Mesodermal cell (in vitro differentiated cells): ENCODE data around the gene TMEM89.

Experiments
- H3K27ac ChIP-seq: 2 replicates; pipeline ENCODE4 v1.7.0; 2013; ENCODE audit warnings: mild to moderate bottlenecking, low read depth, low read length, moderate library complexity; ENCODE audit not compliant: severe bottlenecking
- H3K36me3 ChIP-seq: 2 replicates; pipeline ENCODE4 v1.7.1; 2013; ENCODE audit warnings: mild to moderate bottlenecking, low read length, moderate library complexity; ENCODE audit not compliant: control insufficient read depth, insufficient read depth
- H3K4me1 ChIP-seq: one replicate; pipeline ENCODE4 v1.7.1; 2013; ENCODE audit warnings: mild to moderate bottlenecking, low read length; ENCODE audit not compliant: insufficient read depth, control insufficient read depth, poor library complexity, severe bottlenecking
- H3K4me3 ChIP-seq: 2 replicates; pipeline ENCODE4 v1.7.0; 2013; ENCODE audit warnings: low read length, control low read depth, mild to moderate bottlenecking; ENCODE audit not compliant: insufficient read depth, poor library complexity, severe bottlenecking; ENCODE audit errors: extremely low read depth
- H3K9me3 ChIP-seq: 2 replicates; pipeline ENCODE4 v1.7.1; 2013; ENCODE audit warnings: mild to moderate bottlenecking, low read length, moderate library complexity; ENCODE audit not compliant: control insufficient read depth
- WGBS, 2 experiments: methylation state at CpG; one replicate each; pipeline ENCODE4 v1.1.5; 2013; ENCODE audit warnings: missing lambda C conversion rate in 2 of 2; ENCODE audit not compliant: insufficient coverage in 2 of 2; 5-methylcytosine and 5-hydroxymethylcytosine counted together

The TMEM89 gene

DNA sequence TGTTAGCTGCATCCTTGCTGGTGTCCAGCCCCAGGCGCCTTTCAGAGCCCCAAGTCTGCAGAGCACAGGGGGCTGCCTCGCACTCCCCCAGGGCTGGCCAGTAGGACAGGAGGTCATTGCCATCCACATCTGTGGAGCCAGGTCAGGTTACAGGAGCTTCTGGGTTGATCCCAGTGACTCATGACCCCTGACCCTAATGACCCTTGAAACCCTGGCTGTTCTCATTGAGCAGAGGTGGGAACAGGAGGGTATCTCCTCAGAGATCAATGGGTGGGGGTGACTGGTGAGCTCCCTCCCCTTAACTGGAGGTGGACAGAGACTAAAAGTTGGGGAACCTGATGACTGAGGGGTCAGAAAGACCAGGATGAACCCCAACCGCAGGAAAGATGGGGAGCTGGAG, 19.8 kb upstream of the TMEM89 start:
- no peak overlapping the region for H3K4me3 ChIP-seq
- H3K9me3 ChIP-seq = no peaks in the 10 kb centered on the region
- H3K4me1 ChIP-seq = peaks cover 13% of the 10 kb centered on the region
- peaks cover 53% of the 10 kb centered on the region for H3K36me3 ChIP-seq
- 92% methylated on average over 2 to 3 of the region's 3 CpGs for WGBS, 2 experiments
- H3K27ac ChIP-seq = no peak overlapping the region

GRCh38 chr3:48639944-48640606, 18.5 kb upstream of the TMEM89 start:
- 96 to 97% methylated on average over 35 to 36 of the region's 38 CpGs for WGBS, 2 experiments

DNA sequence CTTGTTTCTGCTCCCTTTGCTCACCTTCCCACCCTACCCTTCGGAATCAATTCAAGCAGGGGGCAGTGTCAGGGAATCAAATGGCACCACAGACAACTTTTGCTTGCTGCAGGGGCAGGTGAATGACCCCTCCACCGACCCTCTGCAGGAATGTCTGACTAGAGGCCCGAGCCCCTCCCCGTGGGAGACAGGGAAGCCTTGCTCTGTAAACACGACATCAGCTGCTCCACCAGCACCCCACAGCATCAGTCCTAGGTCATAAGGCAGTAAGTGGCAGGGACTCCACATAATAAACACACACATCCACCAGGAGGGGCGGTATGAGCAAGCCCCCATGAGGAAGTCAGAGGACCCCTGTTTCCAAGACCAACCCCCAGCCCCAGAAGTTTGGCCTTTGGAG, 15.7 kb upstream of the TMEM89 start:
- 81 to 88% methylated on average over 5 to 6 of the region's 6 CpGs for WGBS, 2 experiments
- Histone ChIP-seq H3K27ac (no peak overlapping the region), H3K4me3 (no peak overlapping the region), H3K9me3 (no peaks in the 10 kb centered on the region), H3K4me1 (peaks cover 23% of the 10 kb centered on the region), H3K36me3 (peaks cover 52% of the 10 kb centered on the region)

More at GRCh38 chr3:48639944-48640606, 18.5 kb upstream of the TMEM89 start:
- Histone ChIP-seq H3K4me1 (peaks cover 17% of the 10 kb centered on the region), H3K9me3 (no peaks in the 10 kb centered on the region), H3K36me3 (peaks cover 42% of the 10 kb centered on the region), H3K4me3 (no peak overlapping the region), H3K27ac (no peak overlapping the region)

GRCh38 chr3:48636149-48636655, 14.6 kb upstream of the TMEM89 start:
- WGBS, 2 experiments = 0 to 7% methylated on average over 2 to 7 of the region's 10 CpGs
- Histone ChIP-seq H3K4me1 (peaks cover 23% of the 10 kb centered on the region), H3K36me3 (peaks cover 59% of the 10 kb centered on the region), H3K27ac (peak overlapping the region; percentile 90), H3K4me3 (peak overlapping the region; percentile 95), H3K9me3 (no peaks in the 10 kb centered on the region)

DNA sequence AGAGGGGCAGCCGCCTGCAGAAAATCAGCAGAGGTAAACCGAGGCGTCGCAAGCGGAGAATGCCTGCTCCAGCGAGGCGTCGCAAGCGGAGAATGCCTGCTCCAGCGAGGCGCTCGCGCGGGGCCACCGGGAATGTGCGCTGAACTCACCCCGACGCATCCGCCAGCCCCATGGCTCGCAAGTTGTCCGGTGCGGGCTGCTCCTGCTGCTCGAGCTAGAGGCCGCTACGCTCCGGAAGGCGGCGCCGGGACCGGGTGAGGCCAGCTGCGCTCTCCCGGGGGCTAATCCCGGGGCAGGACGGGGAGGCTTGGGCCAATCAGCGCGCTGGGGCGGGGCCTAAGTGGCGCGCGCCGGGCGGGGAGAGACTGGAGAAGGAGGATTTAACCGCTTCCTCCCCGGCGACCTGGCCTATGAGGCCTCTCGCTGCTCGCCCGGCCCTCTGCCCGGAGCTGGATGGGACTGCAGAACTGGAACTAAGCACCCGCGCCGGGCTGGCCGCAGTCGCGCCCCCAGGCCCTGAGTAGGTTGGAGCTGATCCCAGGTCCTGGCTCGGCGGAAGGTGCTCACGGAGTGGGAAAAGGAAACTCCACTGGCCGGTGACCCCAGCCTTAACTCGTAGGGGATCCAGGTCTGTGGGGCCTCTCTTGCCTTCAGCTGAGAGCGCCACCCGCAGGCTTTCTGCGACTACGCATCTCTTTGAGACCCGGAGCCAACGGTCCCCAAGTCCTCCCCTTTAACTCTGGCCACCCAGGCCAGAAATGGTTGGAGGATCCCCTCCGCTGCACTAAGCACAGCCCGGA, 13.9 kb upstream of the TMEM89 start, which contains the start of gene SLC26A6:
Gene SLC26A6 (minus strand): TSS at position 240 of the 800 bp plus-strand sequence. CDS start 68 bp downstream, at position 172.
- 0% methylated on average over 53 to 62 of the region's 68 CpGs for WGBS, 2 experiments
- Histone ChIP-seq H3K4me1 (peaks cover 23% of the 10 kb centered on the region), H3K9me3 (no peaks in the 10 kb centered on the region), H3K27ac (peak within 1 kb of the TSS; percentile 90), H3K36me3 (peaks cover 62% of the 10 kb centered on the region), H3K4me3 (peak within 1 kb of the TSS; percentile 95)

DNA sequence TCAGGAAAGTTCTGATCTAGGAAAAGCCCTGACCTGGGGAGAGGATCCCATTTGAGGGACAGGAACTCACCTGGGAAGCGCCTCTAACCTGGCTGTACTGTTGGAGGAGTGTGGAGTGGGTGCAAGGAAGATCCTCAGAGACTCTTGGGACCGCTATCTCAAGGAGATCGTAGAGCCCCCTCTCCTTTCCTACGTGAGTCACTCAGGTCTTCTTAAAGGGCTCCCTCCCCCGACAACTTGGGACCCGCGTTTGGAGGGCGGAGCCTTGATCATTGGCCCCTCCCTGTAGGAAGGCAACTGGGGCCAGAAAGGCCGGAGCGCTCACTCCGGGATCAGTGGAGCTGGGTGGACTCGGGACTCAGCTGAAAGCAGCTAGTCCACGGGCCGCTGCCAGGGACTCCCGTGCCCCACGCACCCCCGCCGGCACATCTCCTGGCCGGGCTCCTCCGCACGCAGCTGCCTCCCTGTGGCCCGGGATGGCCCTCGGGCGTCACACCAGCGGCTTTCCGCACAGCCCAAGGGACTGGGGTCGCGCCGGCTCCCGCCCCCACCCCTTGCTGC, 13.2 kb upstream of the TMEM89 start:
- H3K9me3 ChIP-seq = no peaks in the 10 kb centered on the region
- 1% methylated on average over 23 to 27 of the region's 30 CpGs for WGBS, 2 experiments
- H3K4me1 ChIP-seq = peaks cover 23% of the 10 kb centered on the region
- peak overlapping the region; percentile 95 for H3K4me3 ChIP-seq
- H3K27ac ChIP-seq = peak overlapping the region; percentile 90
- peaks cover 62% of the 10 kb centered on the region for H3K36me3 ChIP-seq

- H3K27ac ChIP-seq = no peak overlapping the region
- H3K4me1 ChIP-seq = peaks cover 23% of the 10 kb centered on the region
- no peak overlapping the region for H3K4me3 ChIP-seq
- H3K9me3 ChIP-seq = no peaks in the 10 kb centered on the region
- H3K36me3 ChIP-seq = peaks cover 66% of the 10 kb centered on the region
- 100% methylated on average over 1 of the region's 2 CpGs for WGBS, 2 experiments
Observed at GRCh38 chr3:48633743-48634142, 12.2 kb upstream of the TMEM89 start.

DNA sequence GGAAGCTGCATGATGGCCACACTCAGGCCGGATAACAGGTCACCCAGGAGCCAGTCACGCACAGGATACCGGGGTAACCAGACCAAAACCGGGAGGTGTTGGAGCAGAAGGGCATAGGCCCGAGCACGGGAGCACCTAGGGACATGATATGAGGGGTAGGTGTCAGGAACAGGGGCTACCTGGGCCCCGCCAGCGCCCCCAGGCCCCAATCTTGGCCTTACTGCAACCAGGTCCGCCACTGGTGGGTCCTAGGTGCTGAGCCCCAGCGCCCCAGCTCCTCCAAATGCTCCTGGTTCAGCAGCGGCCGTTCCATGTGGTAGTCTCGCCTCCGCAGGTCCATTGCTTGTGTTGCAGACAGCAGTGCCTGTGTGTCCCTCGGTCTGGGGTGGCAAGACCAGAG, 11.7 kb upstream of the TMEM89 start:
- H3K36me3 ChIP-seq = peaks cover 71% of the 10 kb centered on the region
- WGBS, 2 experiments = 92 to 97% methylated on average over 13 to 15 of the region's 15 CpGs
- no peak overlapping the region for H3K27ac ChIP-seq
- no peak overlapping the region for H3K4me3 ChIP-seq
- H3K4me1 ChIP-seq = peaks cover 23% of the 10 kb centered on the region
- H3K9me3 ChIP-seq = no peaks in the 10 kb centered on the region

GRCh38 chr3:48631516-48632448, 10.2 kb upstream of the TMEM89 start:
- Histone ChIP-seq H3K4me1 (peaks cover 14% of the 10 kb centered on the region), H3K9me3 (no peaks in the 10 kb centered on the region), H3K27ac (no peak overlapping the region), H3K4me3 (no peak overlapping the region), H3K36me3 (peaks cover 74% of the 10 kb centered on the region)
- 98 to 99% methylated on average over 13 to 17 of the region's 22 CpGs for WGBS, 2 experiments

DNA sequence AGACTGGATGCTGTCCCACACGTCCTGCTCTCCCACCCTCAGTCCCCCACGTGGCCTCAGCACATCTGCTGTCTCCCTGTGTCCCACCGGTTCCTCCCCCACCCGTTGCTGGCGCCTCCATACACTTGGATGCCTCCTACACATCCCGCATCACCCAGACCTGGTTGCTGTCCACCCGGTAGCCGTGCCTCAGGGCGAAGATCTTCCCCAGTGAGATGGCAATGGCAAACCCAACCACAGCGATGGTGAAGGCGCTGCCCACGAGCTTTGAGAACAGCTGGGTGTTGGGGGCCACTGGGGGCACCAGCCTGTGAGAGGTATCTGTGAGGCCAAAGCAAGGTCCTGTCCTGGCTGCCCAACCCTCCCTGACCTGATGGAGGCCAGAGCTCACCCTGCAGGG, 9.3 kb upstream of the TMEM89 start:
- H3K36me3 ChIP-seq = peaks cover 83% of the 10 kb centered on the region

More for the DNA sequence above, 9.3 kb upstream of the TMEM89 start:
- WGBS, 2 experiments = 98 to 100% methylated on average over 7 to 12 of the region's 12 CpGs
- Histone ChIP-seq H3K9me3 (no peaks in the 10 kb centered on the region), H3K4me1 (peaks cover 6% of the 10 kb centered on the region), H3K4me3 (no peak overlapping the region), H3K27ac (no peak overlapping the region)
